SH-SY5Y (cell line): Measurements from ENCODE around the gene NTRK1.

ENCODE experiments used
- GATA2 ChIP-seq: IDR thresholded peaks from 2 replicates; pipeline ENCODE4 v1.6.1; 2011; ENCODE audit warnings: mild to moderate bottlenecking, low read depth, low read length
- GATA3 ChIP-seq: IDR thresholded peaks from 2 replicates; pipeline ENCODE4 v1.6.1; 2011; ENCODE audit warnings: low read depth, mild to moderate bottlenecking, low read length, moderate library complexity

DNA sequence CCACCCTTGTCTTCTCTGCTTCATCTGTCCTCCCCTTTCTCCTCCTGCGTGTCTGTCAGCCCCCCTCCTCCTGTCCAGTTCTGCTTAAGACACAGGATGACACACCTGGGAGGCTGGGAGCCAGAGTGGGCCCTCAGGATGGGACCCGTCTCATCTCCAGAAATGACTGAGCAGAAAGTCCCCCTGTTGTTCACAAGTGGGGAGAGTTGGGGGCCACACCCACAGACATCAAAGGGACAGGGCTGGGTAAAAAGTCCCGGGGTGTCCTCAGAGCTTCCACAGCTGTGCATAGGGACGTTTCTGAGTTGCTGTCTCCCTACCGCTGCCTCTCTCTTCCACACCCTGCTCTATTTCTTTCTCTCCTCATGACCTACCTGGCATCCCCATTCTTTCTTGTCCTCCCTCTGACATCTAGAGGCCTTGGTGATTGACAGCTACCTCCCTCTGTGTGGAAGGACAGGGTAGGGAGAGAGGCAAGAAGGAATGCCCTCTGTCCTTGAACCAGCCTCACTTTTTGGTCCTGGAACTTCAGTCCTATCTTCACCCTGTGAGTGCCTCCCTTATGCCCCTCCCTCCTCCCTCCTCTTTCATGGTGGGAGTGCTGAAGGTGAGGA, 24.5 kb upstream of the NTRK1 start:
- TF ChIP-seq GATA2 (no peak), GATA3 (no peak)
